LNCaP clone FGC (cell line): Measurements from ENCODE around the gene TXNRD2.

Experiments used
- DNase-seq: peaks from one replicate; pipeline ENCODE4 v3.0.0-alpha.2; 2011; ENCODE audit warnings: low read depth
- H3K4me3 ChIP-seq: 2 replicates; pipeline ENCODE4 v1.5.1; 2011; ENCODE audit warnings: mild to moderate bottlenecking, low read depth, low read length, control low read depth
- TF ChIP-seq, protein P1 (sequence below): IDR thresholded peaks from 2 replicates; pipeline ENCODE4 v1.5.1; 2012; ENCODE audit warnings: mild to moderate bottlenecking; ENCODE audit not compliant: control insufficient read depth, insufficient read depth; ENCODE audit errors: extremely low read depth

TXNRD2 gene

DNA sequence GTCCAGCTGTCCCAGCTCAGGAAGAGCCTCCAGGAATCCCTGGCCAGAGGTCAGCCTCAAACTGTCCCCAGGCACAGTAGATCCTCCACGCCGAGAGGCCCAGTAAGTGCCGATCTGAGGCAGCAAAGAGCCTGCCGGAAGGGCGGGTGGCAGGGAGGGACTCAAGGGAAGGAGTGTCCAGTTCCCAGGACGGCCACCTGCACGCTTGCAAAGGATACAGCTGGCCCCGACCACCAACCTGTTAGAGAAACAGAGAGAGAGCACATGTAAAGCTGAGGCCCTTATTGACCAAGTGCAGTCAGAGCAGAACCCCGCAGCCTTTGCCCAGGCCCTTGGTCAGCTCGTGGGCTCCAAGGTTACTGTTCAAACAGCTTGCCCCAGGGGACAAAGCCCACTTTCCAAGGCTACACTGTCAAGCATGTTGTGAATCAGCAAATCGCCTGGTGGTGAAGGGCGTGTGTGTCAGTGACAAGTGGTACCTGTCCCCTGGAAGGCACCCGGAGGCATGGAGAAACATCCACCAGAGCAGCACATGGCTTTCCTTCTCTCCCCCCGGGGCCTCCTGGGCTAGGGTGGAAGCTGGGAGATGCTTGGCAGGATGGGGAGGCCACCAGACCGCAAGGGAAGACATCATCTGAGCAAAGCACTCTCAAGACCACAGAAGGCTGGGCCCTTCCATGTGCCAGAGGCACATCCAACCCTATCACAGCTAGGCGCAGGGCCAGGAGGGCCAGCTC, 42.6 kb downstream of the TXNRD2 start:
- TF ChIP-seq, protein P1, sequence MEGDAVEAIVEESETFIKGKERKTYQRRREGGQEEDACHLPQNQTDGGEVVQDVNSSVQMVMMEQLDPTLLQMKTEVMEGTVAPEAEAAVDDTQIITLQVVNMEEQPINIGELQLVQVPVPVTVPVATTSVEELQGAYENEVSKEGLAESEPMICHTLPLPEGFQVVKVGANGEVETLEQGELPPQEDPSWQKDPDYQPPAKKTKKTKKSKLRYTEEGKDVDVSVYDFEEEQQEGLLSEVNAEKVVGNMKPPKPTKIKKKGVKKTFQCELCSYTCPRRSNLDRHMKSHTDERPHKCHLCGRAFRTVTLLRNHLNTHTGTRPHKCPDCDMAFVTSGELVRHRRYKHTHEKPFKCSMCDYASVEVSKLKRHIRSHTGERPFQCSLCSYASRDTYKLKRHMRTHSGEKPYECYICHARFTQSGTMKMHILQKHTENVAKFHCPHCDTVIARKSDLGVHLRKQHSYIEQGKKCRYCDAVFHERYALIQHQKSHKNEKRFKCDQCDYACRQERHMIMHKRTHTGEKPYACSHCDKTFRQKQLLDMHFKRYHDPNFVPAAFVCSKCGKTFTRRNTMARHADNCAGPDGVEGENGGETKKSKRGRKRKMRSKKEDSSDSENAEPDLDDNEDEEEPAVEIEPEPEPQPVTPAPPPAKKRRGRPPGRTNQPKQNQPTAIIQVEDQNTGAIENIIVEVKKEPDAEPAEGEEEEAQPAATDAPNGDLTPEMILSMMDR = no peak
- no peak for DNase-seq
- no peak overlapping the region for H3K4me3 ChIP-seq

DNA sequence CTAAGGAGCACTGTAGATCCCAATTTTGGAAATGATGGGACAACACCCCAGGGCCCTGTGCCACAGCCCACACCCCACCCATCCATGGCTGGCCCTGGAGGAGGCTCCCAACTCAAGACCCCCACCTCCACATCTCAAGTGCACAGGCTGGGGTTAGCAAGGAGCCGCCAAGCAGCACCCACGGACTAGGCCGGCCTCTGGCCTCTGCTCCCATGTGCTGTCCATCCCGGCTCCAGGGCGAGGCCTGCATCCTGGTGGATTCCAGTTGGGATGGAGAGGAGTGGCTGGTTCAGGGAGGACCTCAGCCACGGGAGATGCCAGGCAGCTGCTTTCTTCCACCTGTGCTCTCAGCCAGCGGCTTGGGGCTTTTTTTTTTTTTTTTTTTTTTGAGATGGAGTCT, 43.5 kb downstream of the TXNRD2 start:
- TF ChIP-seq, protein P1 = no peak
- H3K4me3 ChIP-seq = no peak overlapping the region
- DNase-seq = no peak

DNA sequence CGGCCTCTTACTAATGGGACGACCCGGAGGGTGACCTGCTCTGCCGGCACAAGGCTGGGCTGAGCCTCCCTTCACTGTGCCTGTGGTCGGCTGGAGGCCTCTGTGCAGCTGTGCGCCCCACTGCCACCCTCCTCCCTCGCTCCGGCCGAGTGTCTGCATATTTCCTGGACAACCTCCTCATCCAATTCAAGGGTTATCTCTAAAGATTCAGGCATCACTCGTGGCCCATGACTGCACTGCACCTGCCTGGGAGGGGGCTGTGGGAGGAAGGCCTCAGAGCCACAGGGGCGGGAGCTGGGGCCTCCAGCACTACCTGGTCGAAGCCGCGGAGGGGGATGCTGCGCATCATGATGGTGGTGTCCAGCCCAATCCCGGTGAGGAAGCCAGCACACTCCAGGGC, 43.9 kb downstream of the TXNRD2 start:
- DNase-seq = no peak
- H3K4me3 ChIP-seq = no peak overlapping the region
- TF ChIP-seq, protein P1 = no peak

DNA sequence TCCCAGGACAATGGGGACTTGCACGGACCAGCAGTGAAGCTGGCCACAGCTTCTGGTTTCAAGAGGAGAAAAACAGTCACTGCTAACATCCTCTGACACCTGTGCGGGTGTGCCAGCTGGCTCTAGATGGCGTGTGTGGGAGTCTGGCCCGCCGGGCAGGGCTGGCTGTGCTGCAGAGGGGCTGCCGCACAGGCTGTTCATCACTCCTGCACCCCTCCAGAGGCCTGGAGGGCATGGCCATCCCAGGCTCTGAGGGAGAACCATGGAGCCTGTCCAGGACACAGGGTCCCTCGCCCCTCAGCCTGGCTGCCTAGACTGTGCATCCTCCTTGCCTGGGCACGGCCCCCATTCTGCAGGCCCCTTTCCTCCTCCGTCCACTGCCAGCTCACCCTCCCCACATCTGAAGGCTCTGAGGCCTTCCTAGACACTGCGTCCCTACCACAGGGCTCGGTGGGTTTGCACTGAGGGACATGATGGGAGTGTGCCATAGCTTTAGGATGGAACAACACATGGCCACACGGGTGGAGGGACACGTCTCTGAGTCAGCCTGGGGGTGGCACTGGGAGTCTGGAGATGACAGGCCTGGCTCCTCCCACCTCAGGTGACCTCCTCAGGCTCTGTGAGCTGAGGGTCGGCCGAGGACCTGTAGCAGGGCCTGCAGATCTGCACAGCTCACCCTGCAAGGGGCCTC, 44.8 kb downstream of the TXNRD2 start:
- no peak for DNase-seq
- no peak overlapping the region for H3K4me3 ChIP-seq
- TF ChIP-seq, protein P1 = no peak

DNA sequence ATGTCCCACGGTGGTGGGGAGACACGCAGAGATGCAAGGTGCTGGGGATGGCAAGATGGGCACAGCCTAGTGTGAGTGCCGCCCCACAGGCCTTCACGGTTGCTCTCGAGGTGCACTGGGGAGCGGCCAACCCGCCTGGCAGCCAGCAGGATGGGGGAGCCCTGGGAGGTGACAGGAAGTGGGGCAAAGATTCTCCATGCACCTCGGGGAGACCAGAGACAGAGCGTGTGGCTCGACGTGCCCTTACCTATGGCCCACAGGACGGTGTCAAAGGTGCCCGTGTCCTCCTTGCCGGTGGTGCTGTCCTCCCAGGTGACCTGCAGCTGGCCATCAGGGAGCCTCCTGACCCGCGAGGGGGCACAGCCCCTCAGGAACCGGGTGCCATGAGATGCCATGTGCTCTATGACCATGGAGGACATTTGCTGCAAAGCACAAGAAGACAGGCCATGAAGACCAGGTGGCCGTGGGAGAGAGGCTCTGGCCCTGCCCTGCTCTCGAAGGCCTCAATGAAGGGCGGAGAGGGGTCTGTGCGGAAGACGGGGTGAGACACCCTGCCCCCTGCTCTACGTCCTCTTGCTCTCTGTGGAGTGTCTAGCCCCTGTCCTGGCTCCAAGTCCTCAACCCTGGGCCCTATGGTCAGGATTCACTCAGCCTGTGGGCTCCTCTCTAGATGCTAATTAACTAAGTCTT, 46.3 kb downstream of the TXNRD2 start:
- DNase-seq = no peak
- no peak overlapping the region for H3K4me3 ChIP-seq
- TF ChIP-seq, protein P1 = no peak

DNA sequence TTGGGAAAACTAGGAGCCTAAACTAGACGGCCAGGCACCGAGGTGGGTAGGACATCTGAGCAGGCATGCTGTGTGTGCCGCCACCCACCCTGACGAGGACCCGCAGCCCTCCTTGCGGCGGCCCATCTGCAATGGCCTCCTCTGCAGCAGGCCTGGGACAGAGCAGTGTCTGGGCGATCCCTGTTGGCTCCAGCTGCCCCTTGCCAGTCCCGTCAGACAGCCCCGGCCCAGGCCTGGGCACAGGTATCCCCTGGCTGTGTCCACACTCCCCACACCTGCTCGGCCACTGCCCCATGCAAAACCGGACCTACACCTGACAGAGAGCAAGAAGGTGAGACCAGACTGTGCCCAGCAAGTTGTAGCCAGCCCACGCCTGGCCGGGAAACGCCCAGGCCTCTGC, 48.3 kb downstream of the TXNRD2 start:
- no peak overlapping the region for H3K4me3 ChIP-seq
- DNase-seq = no peak
- TF ChIP-seq, protein P1 = no peak
